ENCODE results near the gene SPDYE2. TPM values are rescaled to one million over a fixed set of nuclear protein-coding genes. Genes with fewer than 3 reads are reported as not detected.
A peak's percentile ranks its signal among the peaks of the same experiment; 100 is the strongest.
"Not testable (repeated sequence)": the region's sequence is repeated elsewhere in the genome, so short reads cannot be mapped to it uniquely, and the experiment has no call there.

The SPDYE2 gene
- polyA plus RNA-seq, 4 donors: 0.04 to 2.9 TPM; not detected in 2

DNA sequence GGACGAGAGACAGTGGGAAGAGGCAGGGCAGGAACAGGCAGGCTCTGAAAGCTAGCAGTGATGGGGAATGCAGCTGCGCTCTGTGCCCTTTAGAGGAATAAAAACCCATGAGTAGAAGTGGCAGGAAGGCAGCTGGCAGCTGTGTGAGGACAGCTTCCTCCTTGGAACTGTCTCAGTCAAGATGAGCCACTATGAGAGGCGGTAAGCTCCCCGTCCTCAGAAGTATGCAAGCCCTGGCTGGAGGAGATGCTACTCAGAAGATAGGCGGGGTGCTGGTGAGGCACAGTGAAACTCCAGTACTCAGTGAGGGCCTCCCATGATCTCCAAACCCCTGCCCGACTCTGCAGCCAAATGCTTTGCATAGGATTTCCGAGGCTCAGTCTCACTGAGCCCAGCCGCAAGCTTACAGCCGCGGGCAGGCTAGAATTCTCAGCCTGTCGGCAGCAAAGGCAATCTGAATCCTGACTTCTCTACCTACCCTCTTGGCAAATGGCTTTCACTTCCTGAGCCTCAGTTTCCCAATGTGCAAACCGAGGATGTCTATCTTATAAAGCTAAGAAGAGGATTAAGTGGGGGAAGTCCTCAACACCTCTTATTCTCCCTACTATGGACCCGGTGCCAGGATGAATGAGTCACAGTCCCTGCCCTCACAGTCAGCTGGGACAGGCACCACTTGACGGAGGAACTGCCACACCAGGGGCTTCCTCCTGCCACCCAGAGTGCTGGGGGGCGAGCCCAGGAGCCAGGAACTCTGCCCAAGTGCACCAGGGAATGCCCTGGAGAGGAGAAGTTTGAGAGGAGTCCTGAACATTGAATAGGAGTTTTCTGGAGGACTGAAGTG, 35.9 kb upstream of the SPDYE2 start:
- H3K27me3 ChIP-seq (ENCODE audit: control insufficient read depth in 3 of 3, insufficient read depth in 3 of 3, low read length in 3 of 3); FAIRE-seq; H3K27ac ChIP-seq (ENCODE audit: low read depth in 1 of 3, low read length in 2 of 3); DNase-seq; H3K36me3 ChIP-seq (ENCODE audit: control insufficient read depth in 3 of 3, insufficient read depth in 2 of 3, low read depth in 1 of 3, low read length in 3 of 3); H3K4me3 ChIP-seq (ENCODE audit: low read depth in 1 of 3, low read length in 3 of 3); H3K4me1 ChIP-seq (ENCODE audit: control insufficient read depth in 3 of 3, insufficient read depth in 2 of 3, low read depth in 1 of 3, low read length in 2 of 3); H3K9me3 ChIP-seq (ENCODE audit: control insufficient read depth in 2 of 2, insufficient read depth in 1 of 2, low read depth in 1 of 2, low read length in 1 of 2): not testable (repeated sequence)
- 59 to 80% methylated on average over 1 to 3 of the region's 15 CpGs; no CpG with 5 or more reads in 1 of the 3 donors for WGBS, 3 donors

DNA sequence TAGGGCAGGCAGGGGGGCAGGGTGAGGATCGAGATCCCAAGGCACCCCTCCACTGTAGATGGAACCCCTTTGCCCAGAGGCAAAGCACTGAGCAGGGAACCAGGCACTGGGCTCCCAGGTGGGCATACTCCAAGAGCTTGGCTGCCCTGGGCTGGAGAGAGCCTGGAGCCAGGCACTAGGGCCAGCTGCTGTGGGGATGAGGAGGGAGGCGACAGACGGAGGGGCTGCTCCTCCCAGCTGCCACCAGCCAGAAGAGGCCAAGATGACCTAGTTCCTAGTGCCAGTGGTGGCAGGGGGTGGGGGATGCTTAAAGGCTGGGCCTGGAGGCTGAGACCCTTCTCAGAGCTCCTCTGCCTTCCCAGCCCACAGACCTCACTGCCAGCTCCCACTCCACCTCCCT, 35.1 kb upstream of the SPDYE2 start:
- H3K4me3 ChIP-seq (ENCODE audit: low read depth in 1 of 3, low read length in 3 of 3); H3K4me1 ChIP-seq (ENCODE audit: control insufficient read depth in 3 of 3, insufficient read depth in 2 of 3, low read depth in 1 of 3, low read length in 2 of 3); H3K27ac ChIP-seq (ENCODE audit: low read depth in 1 of 3, low read length in 2 of 3); H3K36me3 ChIP-seq (ENCODE audit: control insufficient read depth in 3 of 3, insufficient read depth in 2 of 3, low read depth in 1 of 3, low read length in 3 of 3); H3K9me3 ChIP-seq (ENCODE audit: control insufficient read depth in 2 of 2, insufficient read depth in 1 of 2, low read depth in 1 of 2, low read length in 1 of 2); FAIRE-seq; DNase-seq; H3K27me3 ChIP-seq (ENCODE audit: control insufficient read depth in 3 of 3, insufficient read depth in 3 of 3, low read length in 3 of 3): not testable (repeated sequence)
- no CpG with 5 or more reads among the region's 3 CpGs for WGBS, 3 donors

DNA sequence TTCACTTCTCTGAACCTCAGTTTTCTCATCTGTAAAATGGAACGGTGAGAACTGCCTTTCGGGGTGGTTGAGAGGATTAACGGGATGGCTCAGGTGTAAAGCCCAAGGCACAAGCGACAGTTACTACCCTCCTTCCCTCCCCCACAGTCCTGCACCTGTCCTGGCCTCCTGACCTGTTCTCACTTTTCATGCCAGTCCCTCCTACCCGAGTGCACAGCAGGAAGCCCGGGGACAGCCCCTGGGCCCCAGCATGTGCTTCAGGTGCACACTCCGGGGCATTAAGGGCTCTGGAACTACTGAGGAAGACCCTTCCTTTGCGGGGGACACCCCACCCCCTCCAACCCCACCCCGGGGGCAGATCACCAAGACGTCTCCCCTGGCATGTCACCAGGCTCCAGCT, 34.1 kb upstream of the SPDYE2 start:
- DNase-seq; H3K4me1 ChIP-seq (ENCODE audit: control insufficient read depth in 3 of 3, insufficient read depth in 2 of 3, low read depth in 1 of 3, low read length in 2 of 3); H3K4me3 ChIP-seq (ENCODE audit: low read depth in 1 of 3, low read length in 3 of 3); H3K27ac ChIP-seq (ENCODE audit: low read depth in 1 of 3, low read length in 2 of 3); H3K27me3 ChIP-seq (ENCODE audit: control insufficient read depth in 3 of 3, insufficient read depth in 3 of 3, low read length in 3 of 3); H3K9me3 ChIP-seq (ENCODE audit: control insufficient read depth in 2 of 2, insufficient read depth in 1 of 2, low read depth in 1 of 2, low read length in 1 of 2); FAIRE-seq; H3K36me3 ChIP-seq (ENCODE audit: control insufficient read depth in 3 of 3, insufficient read depth in 2 of 3, low read depth in 1 of 3, low read length in 3 of 3): not testable (repeated sequence)
- WGBS, 3 donors: no CpG with 5 or more reads among the region's 10 CpGs

DNA sequence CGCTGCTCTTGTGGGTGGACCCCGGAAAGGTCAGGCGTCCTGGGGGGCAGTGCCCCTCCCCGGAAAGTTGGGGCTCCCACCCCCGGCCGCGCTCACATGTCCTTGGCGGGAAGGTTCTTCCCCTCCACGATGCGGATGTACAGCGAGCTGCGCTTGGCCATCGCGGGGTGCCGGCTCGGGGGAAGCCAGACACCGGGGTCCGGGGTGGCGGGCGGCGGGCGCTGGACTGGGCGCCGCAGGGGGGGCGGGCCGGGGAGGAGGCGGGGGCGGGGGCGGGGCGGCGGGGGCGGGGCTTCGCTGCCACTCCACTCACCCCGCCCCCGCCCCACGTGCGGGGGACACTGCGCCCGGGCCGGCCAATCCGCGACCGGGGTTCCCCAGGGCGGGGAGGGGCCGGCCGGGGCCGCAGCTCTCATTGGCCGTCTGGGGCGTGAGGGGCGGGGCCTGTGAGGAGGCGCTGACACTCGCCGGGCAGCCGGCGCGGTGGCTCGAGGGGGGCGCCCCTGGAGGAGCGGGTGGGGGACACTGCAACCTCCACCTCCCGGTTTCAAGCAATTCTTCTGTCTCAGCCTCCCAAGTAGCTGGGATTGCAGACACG, 33.4 kb upstream of the SPDYE2 start, which contains the start of gene RASA4B:
Gene RASA4B, minus strand, starts transcription at position 228 of the 598 bp plus-strand sequence. Its CDS starts 67 bp downstream, at position 161.
- not testable (repeated sequence) for H3K9me3 ChIP-seq (ENCODE audit: control insufficient read depth in 2 of 2, insufficient read depth in 1 of 2, low read depth in 1 of 2, low read length in 1 of 2); H3K4me1 ChIP-seq (ENCODE audit: control insufficient read depth in 3 of 3, insufficient read depth in 2 of 3, low read depth in 1 of 3, low read length in 2 of 3); H3K27me3 ChIP-seq (ENCODE audit: control insufficient read depth in 3 of 3, insufficient read depth in 3 of 3, low read length in 3 of 3); H3K36me3 ChIP-seq (ENCODE audit: control insufficient read depth in 3 of 3, insufficient read depth in 2 of 3, low read depth in 1 of 3, low read length in 3 of 3); FAIRE-seq; H3K27ac ChIP-seq (ENCODE audit: low read depth in 1 of 3, low read length in 2 of 3)
- 0 to 1% (median 0%) methylated on average over 2 to 21 of the region's 61 CpGs for WGBS, 3 donors
- peak within 1 kb of the TSS in 1 of 3 donors; percentile 48 for H3K4me3 ChIP-seq (ENCODE audit: low read depth in 1 of 3, low read length in 3 of 3)
- DNase-seq: peak in 1 of 2 donors; percentile 1

DNA sequence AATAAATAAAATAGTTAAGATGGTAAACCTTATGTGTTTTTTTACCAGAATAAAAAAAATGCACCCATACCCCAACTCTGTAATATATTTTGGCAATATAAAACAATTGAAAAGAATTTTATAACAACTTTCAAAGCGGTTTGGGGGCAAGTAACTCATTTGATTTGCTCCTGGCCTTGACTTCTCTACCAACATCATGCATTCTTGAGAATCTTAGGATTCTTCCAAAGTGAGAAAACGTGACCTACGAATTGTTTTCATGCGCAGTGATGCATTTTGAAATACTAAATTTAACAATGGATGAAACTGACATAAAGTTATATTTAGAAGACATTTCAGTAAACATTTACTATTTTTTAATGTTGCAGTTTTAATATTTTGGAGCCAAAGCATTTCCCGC, 30.2 kb upstream of the SPDYE2 start:
- not testable (repeated sequence) for H3K27ac ChIP-seq (ENCODE audit: low read depth in 1 of 3, low read length in 2 of 3); H3K9me3 ChIP-seq (ENCODE audit: control insufficient read depth in 2 of 2, insufficient read depth in 1 of 2, low read depth in 1 of 2, low read length in 1 of 2); DNase-seq; H3K27me3 ChIP-seq (ENCODE audit: control insufficient read depth in 3 of 3, insufficient read depth in 3 of 3, low read length in 3 of 3); H3K4me1 ChIP-seq (ENCODE audit: control insufficient read depth in 3 of 3, insufficient read depth in 2 of 3, low read depth in 1 of 3, low read length in 2 of 3); H3K4me3 ChIP-seq (ENCODE audit: low read depth in 1 of 3, low read length in 3 of 3); H3K36me3 ChIP-seq (ENCODE audit: control insufficient read depth in 3 of 3, insufficient read depth in 2 of 3, low read depth in 1 of 3, low read length in 3 of 3); FAIRE-seq
- whole genome bisulfite sequencing, 3 donors: 80 to 93% methylated on average over 4 of the region's 5 CpGs; no CpG with 5 or more reads in 1 of the 3 donors

DNA sequence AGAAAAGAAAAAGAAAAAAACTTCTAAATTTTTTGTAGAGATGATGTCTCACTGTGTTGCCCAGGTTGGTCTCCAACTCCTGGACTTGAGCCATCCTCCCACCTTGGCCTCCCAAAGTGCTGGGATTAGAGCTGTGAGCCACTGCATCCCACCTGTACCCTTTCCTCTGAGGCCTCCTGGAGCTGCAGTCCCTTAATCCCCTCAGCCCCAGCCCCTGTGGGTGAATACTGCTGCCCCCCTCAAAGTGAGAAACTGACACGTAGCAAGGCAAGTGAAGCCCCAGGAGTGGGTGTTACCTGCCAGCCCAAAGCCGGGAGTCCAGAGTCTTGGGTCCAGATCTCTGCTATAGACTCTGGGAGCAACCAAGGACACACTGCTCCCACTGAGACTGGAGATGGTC, 26.2 kb upstream of the SPDYE2 start:
- H3K4me1 ChIP-seq (ENCODE audit: control insufficient read depth in 3 of 3, insufficient read depth in 2 of 3, low read depth in 1 of 3, low read length in 2 of 3); H3K9me3 ChIP-seq (ENCODE audit: control insufficient read depth in 2 of 2, insufficient read depth in 1 of 2, low read depth in 1 of 2, low read length in 1 of 2); H3K36me3 ChIP-seq (ENCODE audit: control insufficient read depth in 3 of 3, insufficient read depth in 2 of 3, low read depth in 1 of 3, low read length in 3 of 3); H3K4me3 ChIP-seq (ENCODE audit: low read depth in 1 of 3, low read length in 3 of 3); H3K27me3 ChIP-seq (ENCODE audit: control insufficient read depth in 3 of 3, insufficient read depth in 3 of 3, low read length in 3 of 3); H3K27ac ChIP-seq (ENCODE audit: low read depth in 1 of 3, low read length in 2 of 3); DNase-seq; FAIRE-seq: not testable (repeated sequence)
- WGBS, 3 donors: 20 to 57% (median 45%) methylated on average over 1 of the region's 2 CpGs

DNA sequence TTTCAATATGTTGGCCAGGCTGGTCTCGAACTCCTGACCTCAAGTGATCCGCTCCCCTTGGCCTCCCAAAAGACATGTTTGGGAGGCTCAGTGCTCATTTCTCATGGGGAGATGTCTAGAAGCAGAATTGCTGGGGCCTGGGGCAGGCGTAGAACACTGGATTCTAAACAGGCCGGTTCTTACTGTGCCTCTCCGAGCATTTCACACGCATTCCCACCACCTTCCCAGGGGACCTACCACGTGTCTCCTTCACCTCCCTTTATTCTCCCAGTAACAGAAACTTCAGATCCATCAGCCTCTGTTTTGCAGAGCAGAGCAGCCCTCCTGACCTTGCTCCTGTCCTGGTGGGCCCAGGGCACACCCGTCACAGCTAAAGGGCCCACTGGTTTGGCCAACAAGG, 23.8 kb upstream of the SPDYE2 start:
- WGBS, 3 donors: 85 to 95% (median 89%) methylated on average over 1 of the region's 8 CpGs
- H3K27me3 ChIP-seq (ENCODE audit: control insufficient read depth in 3 of 3, insufficient read depth in 3 of 3, low read length in 3 of 3): not testable (repeated sequence)

DNA sequence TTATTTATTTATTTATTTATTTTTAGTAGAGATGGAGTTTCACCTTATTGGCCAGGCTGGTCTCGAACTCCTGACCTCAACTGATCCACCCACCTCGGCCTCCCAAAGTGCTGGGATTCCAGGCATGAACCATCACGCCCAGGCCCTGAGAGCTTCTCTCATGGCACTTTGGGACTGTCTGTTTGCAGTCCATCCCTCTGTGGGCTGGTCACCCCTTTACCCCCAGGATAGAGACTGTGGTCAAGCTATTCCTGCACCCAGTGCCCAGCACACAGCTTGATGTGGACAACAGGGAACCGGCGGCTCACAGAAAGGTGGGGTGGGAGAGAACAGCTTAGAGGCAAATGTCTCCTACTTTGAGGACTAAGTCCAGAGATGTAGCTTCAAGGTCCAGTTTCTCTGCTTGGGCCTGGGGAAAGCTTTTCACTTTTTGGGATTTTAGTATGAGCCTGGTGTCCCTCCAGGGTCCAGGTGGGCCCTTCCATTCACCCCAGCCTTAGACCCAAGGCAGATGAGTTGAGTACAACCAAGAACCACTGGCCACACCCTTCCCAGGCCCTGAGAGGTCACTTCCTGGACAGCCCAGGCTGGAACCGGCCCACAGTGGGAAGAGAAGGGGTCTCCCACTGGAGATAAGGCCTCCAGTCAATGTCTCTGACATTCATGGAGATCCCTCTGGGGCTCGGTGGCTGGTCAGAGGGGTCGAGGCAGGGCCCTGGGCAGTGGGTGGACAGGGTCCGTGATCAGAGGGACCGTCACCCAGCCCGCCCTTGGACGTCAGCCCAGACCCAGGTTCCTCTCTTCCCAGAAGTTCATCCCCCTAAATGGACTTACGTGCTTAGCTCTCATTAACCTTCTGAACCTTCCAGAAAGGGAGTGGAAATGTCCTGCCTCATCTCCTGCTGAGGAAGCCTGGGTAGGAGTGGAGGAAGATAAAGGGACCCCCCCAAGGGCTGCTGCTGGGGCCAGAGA, 22.9 kb upstream of the SPDYE2 start:
- not testable (repeated sequence) for H3K36me3 ChIP-seq (ENCODE audit: control insufficient read depth in 3 of 3, insufficient read depth in 2 of 3, low read depth in 1 of 3, low read length in 3 of 3); H3K4me3 ChIP-seq (ENCODE audit: low read depth in 1 of 3, low read length in 3 of 3); H3K9me3 ChIP-seq (ENCODE audit: control insufficient read depth in 2 of 2, insufficient read depth in 1 of 2, low read depth in 1 of 2, low read length in 1 of 2); DNase-seq; FAIRE-seq; H3K27me3 ChIP-seq (ENCODE audit: control insufficient read depth in 3 of 3, insufficient read depth in 3 of 3, low read length in 3 of 3); H3K4me1 ChIP-seq (ENCODE audit: control insufficient read depth in 3 of 3, insufficient read depth in 2 of 3, low read depth in 1 of 3, low read length in 2 of 3); H3K27ac ChIP-seq (ENCODE audit: low read depth in 1 of 3, low read length in 2 of 3)
- WGBS, 3 donors: 93 to 100% methylated on average over 1 to 3 of the region's 13 CpGs; no CpG with 5 or more reads in 1 of the 3 donors

More for the DNA sequence above, 23.8 kb upstream of the SPDYE2 start:
- H3K4me1 ChIP-seq (ENCODE audit: control insufficient read depth in 3 of 3, insufficient read depth in 2 of 3, low read depth in 1 of 3, low read length in 2 of 3); H3K4me3 ChIP-seq (ENCODE audit: low read depth in 1 of 3, low read length in 3 of 3); DNase-seq; H3K9me3 ChIP-seq (ENCODE audit: control insufficient read depth in 2 of 2, insufficient read depth in 1 of 2, low read depth in 1 of 2, low read length in 1 of 2); H3K27ac ChIP-seq (ENCODE audit: low read depth in 1 of 3, low read length in 2 of 3); H3K36me3 ChIP-seq (ENCODE audit: control insufficient read depth in 3 of 3, insufficient read depth in 2 of 3, low read depth in 1 of 3, low read length in 3 of 3); FAIRE-seq: not testable (repeated sequence)

Data from small intestine (tissue), 7 donors.